Measurements from ENCODE around the gene PLEKHN1.
"Not testable (repeated sequence)": the region's sequence is repeated elsewhere in the genome, so short reads cannot be mapped to it uniquely, and the experiment has no call there.

The PLEKHN1 gene

GRCh38 chr1:1013105-1013921 lies 47.0 kb downstream of the PLEKHN1 start, which contains the start of gene ISG15:
TSS of gene ISG15 (plus strand) at chr1:1013497. CDS start at chr1:1013574, 77 bp downstream.
- peak within 1 kb of the TSS; percentile 76 for H2AFZ ChIP-seq (ENCODE audit: low read depth, low read length)
- no peaks in the 10 kb centered on the region for H3K27me3 ChIP-seq (ENCODE audit: insufficient read depth, low read length, poor library complexity)
- peak within 1 kb of the TSS; percentile 55 to 81 for H3K4me3 ChIP-seq (ENCODE audit: low read depth in 1 of 2, low read length in 2 of 2)
- H4K20me1 ChIP-seq (ENCODE audit: insufficient read depth, low read length): no peaks in the 10 kb centered on the region
- TF ChIP-seq CTCF (IDR thresholded peaks at IDR 0.05; ENCODE audit: borderline replicate concordance, extremely low read depth, low read length, poor library complexity, severe bottlenecking): no peak
- no peak for TF ChIP-seq EZH2 (IDR thresholded peaks at IDR 0.05; ENCODE audit: borderline replicate concordance, low read depth, low read length, severe bottlenecking)
- H3K9me3 ChIP-seq (ENCODE audit: insufficient read depth, low read length, severe bottlenecking): no peaks in the 10 kb centered on the region
- peak within 1 kb of the TSS; percentile 92 for H3K27ac ChIP-seq (ENCODE audit: low read length)
- H3K36me3 ChIP-seq (ENCODE audit: insufficient read depth, low read length): no peaks in the 10 kb centered on the region
- peak within 1 kb of the TSS; percentile 71 for H3K9ac ChIP-seq (ENCODE audit: low read depth, low read length)
- peaks cover 14% of the 10 kb centered on the region for H3K79me2 ChIP-seq (ENCODE audit: insufficient read depth, low read length)
- peak within 1 kb of the TSS; percentile 90 for H3K4me2 ChIP-seq (ENCODE audit: insufficient read depth, low read length)
- ATAC-seq (ENCODE audit: insufficient read depth, low read depth) (peak; percentile 82), DNase-seq (peak; percentile 93)
- peaks cover 29% of the 10 kb centered on the region for H3K4me1 ChIP-seq (ENCODE audit: insufficient read depth, low read length)

- peak overlapping the region; percentile 55 to 81 for H3K4me3 ChIP-seq (ENCODE audit: low read depth in 1 of 2, low read length in 2 of 2)
- peak overlapping the region; percentile 92 for H3K27ac ChIP-seq (ENCODE audit: low read length)
- peaks cover 32% of the 10 kb centered on the region for H3K4me1 ChIP-seq (ENCODE audit: insufficient read depth, low read length)
- ATAC-seq (ENCODE audit: insufficient read depth, low read depth) (peak; percentile 83), DNase-seq (peak; percentile 86)
- peak overlapping the region; percentile 71 for H3K9ac ChIP-seq (ENCODE audit: low read depth, low read length)
- no peaks in the 10 kb centered on the region for H3K27me3 ChIP-seq (ENCODE audit: insufficient read depth, low read length, poor library complexity)
- H3K9me3 ChIP-seq (ENCODE audit: insufficient read depth, low read length, severe bottlenecking): no peaks in the 10 kb centered on the region
- H2AFZ ChIP-seq (ENCODE audit: low read depth, low read length): peak overlapping the region; percentile 76
- H4K20me1 ChIP-seq (ENCODE audit: insufficient read depth, low read length): no peaks in the 10 kb centered on the region
- H3K79me2 ChIP-seq (ENCODE audit: insufficient read depth, low read length): peaks cover 14% of the 10 kb centered on the region
- no peak for TF ChIP-seq CTCF (IDR thresholded peaks at IDR 0.05; ENCODE audit: borderline replicate concordance, extremely low read depth, low read length, poor library complexity, severe bottlenecking)
- TF ChIP-seq EZH2 (IDR thresholded peaks at IDR 0.05; ENCODE audit: borderline replicate concordance, low read depth, low read length, severe bottlenecking): no peak
- peak overlapping the region; percentile 90 for H3K4me2 ChIP-seq (ENCODE audit: insufficient read depth, low read length)
- H3K36me3 ChIP-seq (ENCODE audit: insufficient read depth, low read length): no peaks in the 10 kb centered on the region
Measured at GRCh38 chr1:1013922-1014648, 47.8 kb downstream of the PLEKHN1 start.

GRCh38 chr1:1014799-1015681 lies 48.8 kb downstream of the PLEKHN1 start:
- peak overlapping the region; percentile 90 for H3K4me2 ChIP-seq (ENCODE audit: insufficient read depth, low read length)

GRCh38 chr1:1017397-1018320 lies 51.4 kb downstream of the PLEKHN1 start:
- not testable (repeated sequence) for H3K36me3 ChIP-seq (ENCODE audit: insufficient read depth, low read length); H2AFZ ChIP-seq (ENCODE audit: low read depth, low read length); H3K4me3 ChIP-seq (ENCODE audit: low read depth in 1 of 2, low read length in 2 of 2); H3K27ac ChIP-seq (ENCODE audit: low read length); H3K4me2 ChIP-seq (ENCODE audit: insufficient read depth, low read length); H3K27me3 ChIP-seq (ENCODE audit: insufficient read depth, low read length, poor library complexity); H3K9me3 ChIP-seq (ENCODE audit: insufficient read depth, low read length, severe bottlenecking); ATAC-seq (ENCODE audit: insufficient read depth, low read depth); H3K9ac ChIP-seq (ENCODE audit: low read depth, low read length)
- Histone ChIP-seq H3K79me2 (ENCODE audit: insufficient read depth, low read length) (peaks cover 14% of the 10 kb centered on the region), H4K20me1 (ENCODE audit: insufficient read depth, low read length) (peaks cover 18% of the 10 kb centered on the region), H3K4me1 (ENCODE audit: insufficient read depth, low read length) (peaks cover 44% of the 10 kb centered on the region)
- peak; percentile 56 for DNase-seq

More at GRCh38 chr1:1014799-1015681, 48.8 kb downstream of the PLEKHN1 start:
- DNase-seq (peak; percentile 55), ATAC-seq (ENCODE audit: insufficient read depth, low read depth) (peak; percentile 8; the same call in 1 of the 3 replicates)
- H3K79me2 ChIP-seq (ENCODE audit: insufficient read depth, low read length): peaks cover 14% of the 10 kb centered on the region
- H3K4me1 ChIP-seq (ENCODE audit: insufficient read depth, low read length): peaks cover 34% of the 10 kb centered on the region
- H3K4me3 ChIP-seq (ENCODE audit: low read depth in 1 of 2, low read length in 2 of 2): peak overlapping the region; percentile 55 to 81; a peak in 3 of 4 replicates
- H2AFZ ChIP-seq (ENCODE audit: low read depth, low read length): peak overlapping the region; percentile 76
- H4K20me1 ChIP-seq (ENCODE audit: insufficient read depth, low read length): no peaks in the 10 kb centered on the region
- H3K27me3 ChIP-seq (ENCODE audit: insufficient read depth, low read length, poor library complexity): no peaks in the 10 kb centered on the region
- TF ChIP-seq CTCF (IDR thresholded peaks at IDR 0.05; ENCODE audit: borderline replicate concordance, extremely low read depth, low read length, poor library complexity, severe bottlenecking): peak; percentile 63
- TF ChIP-seq EZH2 (IDR thresholded peaks at IDR 0.05; ENCODE audit: borderline replicate concordance, low read depth, low read length, severe bottlenecking): no peak
- no peaks in the 10 kb centered on the region for H3K36me3 ChIP-seq (ENCODE audit: insufficient read depth, low read length)
- H3K9me3 ChIP-seq (ENCODE audit: insufficient read depth, low read length, severe bottlenecking): no peaks in the 10 kb centered on the region
- H3K9ac ChIP-seq (ENCODE audit: low read depth, low read length): peak overlapping the region; percentile 71
- peak overlapping the region; percentile 92 for H3K27ac ChIP-seq (ENCODE audit: low read length)
